Muscle of back (tissue), 11 donors: Measurements from ENCODE around the gene STXBP5. TPM values are rescaled to one million over a fixed set of nuclear protein-coding genes. Genes with fewer than 3 reads are reported as not detected.
A peak's percentile ranks its signal among the peaks of the same experiment; 100 is the strongest.
"Not testable (repeated sequence)": the region's sequence is repeated elsewhere in the genome, so short reads cannot be mapped to it uniquely, and the experiment has no call there.

Experiments
- DNase-seq, 3 donors: peaks; one replicate each; pipeline versions ENCODE4 v3.0.0 to v3.0.0-alpha.2; 2013
- polyA plus RNA-seq, 10 donors: library from polyadenylated mRNA; unstranded; fragments of 120-200 nt; gene quantifications; one replicate each; pipeline ENCODE4 v1.2.1, GENCODE V29; 2013; ENCODE audit not compliant: insufficient read length in 10 of 10

STXBP5 gene
- polyA plus RNA-seq, 10 donors, result 11.2 to 20.9 (median 13.8) TPM

GRCh38 chr6:147380841-147381240 lies 176.6 kb downstream of the STXBP5 start:
- DNase-seq, result not testable (repeated sequence)

GRCh38 chr6:147381712-147382111 lies 177.5 kb downstream of the STXBP5 start:
- peak in 1 of 3 donors; percentile 33 for DNase-seq

- DNase-seq, result peak in 1 of 3 donors; percentile 12
Observed at GRCh38 chr6:147382945-147383554, 178.8 kb downstream of the STXBP5 start.

GRCh38 chr6:147384029-147384428 lies 179.8 kb downstream of the STXBP5 start:
- DNase-seq, result no peak

GRCh38 chr6:147384737-147385710 lies 180.8 kb downstream of the STXBP5 start:
- no peak for DNase-seq

GRCh38 chr6:147389463-147389862 lies 185.2 kb downstream of the STXBP5 start:
- DNase-seq, result no peak

- peak; percentile 26 to 60 (median 38) for DNase-seq
Observed at GRCh38 chr6:147390909-147391536, 186.8 kb downstream of the STXBP5 start.

- DNase-seq, result no peak
Observed at GRCh38 chr6:147392917-147393625, 188.9 kb downstream of the STXBP5 start.

GRCh38 chr6:147395158-147395557 lies 190.9 kb downstream of the STXBP5 start:
- no peak for DNase-seq

GRCh38 chr6:147397306-147397705 lies 193.1 kb downstream of the STXBP5 start:
- no peak for DNase-seq

GRCh38 chr6:147400968-147401367 lies 196.8 kb downstream of the STXBP5 start:
- DNase-seq, result no peak

GRCh38 chr6:147401779-147402178 lies 197.6 kb downstream of the STXBP5 start:
- no peak for DNase-seq

GRCh38 chr6:147406783-147407182 lies 202.6 kb downstream of the STXBP5 start:
- DNase-seq, result no peak

GRCh38 chr6:147407571-147407970 lies 203.4 kb downstream of the STXBP5 start:
- DNase-seq, result no peak

GRCh38 chr6:147416622-147417021 lies 212.4 kb downstream of the STXBP5 start:
- DNase-seq, result no peak

GRCh38 chr6:147417954-147418353 lies 213.7 kb downstream of the STXBP5 start:
- no peak for DNase-seq

- no peak for DNase-seq
Observed at GRCh38 chr6:147418523-147418922, 214.3 kb downstream of the STXBP5 start.

GRCh38 chr6:147421903-147422302 lies 217.7 kb downstream of the STXBP5 start:
- DNase-seq, result no peak

- DNase-seq, result no peak
Observed at GRCh38 chr6:147423111-147423510, 218.9 kb downstream of the STXBP5 start.

GRCh38 chr6:147429794-147430193 lies 225.6 kb downstream of the STXBP5 start:
- no peak for DNase-seq

- DNase-seq, result no peak
Observed at GRCh38 chr6:147430811-147431210, 226.6 kb downstream of the STXBP5 start.

GRCh38 chr6:147434076-147434475 lies 229.9 kb downstream of the STXBP5 start:
- DNase-seq, result no peak
